ENCODE measurements around the gene TRIM65.
"Not testable (repeated sequence)": the region's sequence is repeated elsewhere in the genome, so short reads cannot be mapped to it uniquely, and the experiment has no call there.

DNA sequence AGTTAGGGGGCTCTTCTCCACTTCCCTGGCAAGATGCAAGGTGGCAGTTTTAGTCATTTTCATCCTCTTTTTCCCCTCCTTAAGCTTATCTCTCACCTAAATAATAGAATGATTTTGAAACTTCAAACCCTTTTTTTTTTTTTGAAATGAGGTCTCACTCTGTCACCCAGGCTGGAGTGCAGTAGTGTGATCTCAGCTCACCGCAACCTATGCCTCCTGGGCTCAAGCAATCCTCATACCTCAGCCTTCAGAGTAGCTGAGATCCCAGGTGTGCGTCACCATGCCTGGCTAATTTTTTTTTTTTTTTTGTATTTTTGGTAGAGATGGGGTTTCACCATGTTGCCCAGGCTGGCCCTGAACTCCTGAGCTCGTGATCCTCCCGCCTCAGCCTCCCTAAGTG, 31.9 kb downstream of the TRIM65 start:
- TF ChIP-seq, protein P1, sequence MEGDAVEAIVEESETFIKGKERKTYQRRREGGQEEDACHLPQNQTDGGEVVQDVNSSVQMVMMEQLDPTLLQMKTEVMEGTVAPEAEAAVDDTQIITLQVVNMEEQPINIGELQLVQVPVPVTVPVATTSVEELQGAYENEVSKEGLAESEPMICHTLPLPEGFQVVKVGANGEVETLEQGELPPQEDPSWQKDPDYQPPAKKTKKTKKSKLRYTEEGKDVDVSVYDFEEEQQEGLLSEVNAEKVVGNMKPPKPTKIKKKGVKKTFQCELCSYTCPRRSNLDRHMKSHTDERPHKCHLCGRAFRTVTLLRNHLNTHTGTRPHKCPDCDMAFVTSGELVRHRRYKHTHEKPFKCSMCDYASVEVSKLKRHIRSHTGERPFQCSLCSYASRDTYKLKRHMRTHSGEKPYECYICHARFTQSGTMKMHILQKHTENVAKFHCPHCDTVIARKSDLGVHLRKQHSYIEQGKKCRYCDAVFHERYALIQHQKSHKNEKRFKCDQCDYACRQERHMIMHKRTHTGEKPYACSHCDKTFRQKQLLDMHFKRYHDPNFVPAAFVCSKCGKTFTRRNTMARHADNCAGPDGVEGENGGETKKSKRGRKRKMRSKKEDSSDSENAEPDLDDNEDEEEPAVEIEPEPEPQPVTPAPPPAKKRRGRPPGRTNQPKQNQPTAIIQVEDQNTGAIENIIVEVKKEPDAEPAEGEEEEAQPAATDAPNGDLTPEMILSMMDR (IDR thresholded peaks at IDR 0.05): not testable (repeated sequence)
- not testable (repeated sequence) for TF ChIP-seq POLR2A (IDR thresholded peaks at IDR 0.05)
